ENCODE measurements around the gene KCTD1. TPM values are rescaled to one million over a fixed set of nuclear protein-coding genes. Genes with fewer than 3 reads are reported as not detected.

Gene KCTD1
- total RNA-seq, 2 donors from 2014 or later, result 2.0 to 3.2 TPM

- no peak overlapping the region for H3K27ac Mint-ChIP-seq
- no peak for ATAC-seq (replicated peaks)
These were observed 78.2 kb downstream of the KCTD1 start for GRCh38 chr18:26470011-26470637.

DNA sequence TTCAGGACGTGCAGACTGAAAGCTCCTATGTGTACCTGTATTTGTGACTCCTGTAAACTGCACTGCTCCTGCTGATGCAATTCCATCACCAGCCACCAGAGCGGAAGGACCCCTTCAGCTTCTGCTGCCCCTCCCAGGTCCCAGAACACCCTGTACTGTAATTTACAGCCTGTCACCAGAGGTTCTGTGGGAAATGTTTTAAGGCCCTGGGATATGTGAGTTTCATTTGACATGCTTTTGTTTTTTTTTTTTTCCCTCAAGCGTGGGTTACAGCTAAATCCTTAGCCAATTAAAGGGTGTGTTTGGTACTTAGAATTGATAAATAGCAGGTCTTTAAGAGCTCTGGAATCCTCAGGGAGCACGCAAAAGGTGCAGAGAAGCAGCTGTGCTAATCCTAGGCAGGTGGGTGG, 79.4 kb downstream of the KCTD1 start:
- Mint-ChIP-seq H3K27me3 (no peaks in the 10 kb centered on the region), H3K36me3 (ENCODE audit: low read depth) (no peaks in the 10 kb centered on the region), H3K9me3 (no peaks in the 10 kb centered on the region), H3K27ac (no peak overlapping the region), H3K4me1 (no peaks in the 10 kb centered on the region), H3K4me3 (no peak overlapping the region)
- no peak for ATAC-seq (replicated peaks)

More at GRCh38 chr18:26470011-26470637, 78.2 kb downstream of the KCTD1 start:
- no peaks in the 10 kb centered on the region for H3K27me3 Mint-ChIP-seq
- no peaks in the 10 kb centered on the region for H3K36me3 Mint-ChIP-seq (ENCODE audit: low read depth)
- H3K9me3 Mint-ChIP-seq, result no peaks in the 10 kb centered on the region
- H3K4me1 Mint-ChIP-seq, result no peaks in the 10 kb centered on the region
- H3K4me3 Mint-ChIP-seq, result no peak overlapping the region

GRCh38 chr18:26466026-26466425, 82.3 kb downstream of the KCTD1 start:
- Mint-ChIP-seq H3K4me3 (no peak overlapping the region), H3K27me3 (no peaks in the 10 kb centered on the region), H3K9me3 (no peaks in the 10 kb centered on the region), H3K27ac (no peak overlapping the region), H3K4me1 (no peaks in the 10 kb centered on the region), H3K36me3 (ENCODE audit: low read depth) (no peaks in the 10 kb centered on the region)
- no peak for ATAC-seq (replicated peaks)

- H3K4me3 Mint-ChIP-seq, result no peak overlapping the region
- no peak for ATAC-seq (replicated peaks)
- H3K4me1 Mint-ChIP-seq, result no peaks in the 10 kb centered on the region
- no peaks in the 10 kb centered on the region for H3K27me3 Mint-ChIP-seq
- H3K27ac Mint-ChIP-seq, result no peak overlapping the region
- H3K36me3 Mint-ChIP-seq (ENCODE audit: low read depth), result no peaks in the 10 kb centered on the region
- H3K9me3 Mint-ChIP-seq, result no peaks in the 10 kb centered on the region
These were observed 82.9 kb downstream of the KCTD1 start for GRCh38 chr18:26465431-26465830.

GRCh38 chr18:26464128-26465011, 84.0 kb downstream of the KCTD1 start:
- H3K4me3 Mint-ChIP-seq, result no peak overlapping the region
- no peaks in the 10 kb centered on the region for H3K36me3 Mint-ChIP-seq (ENCODE audit: low read depth)
- no peak overlapping the region for H3K27ac Mint-ChIP-seq
- no peaks in the 10 kb centered on the region for H3K4me1 Mint-ChIP-seq
- no peaks in the 10 kb centered on the region for H3K9me3 Mint-ChIP-seq
- no peaks in the 10 kb centered on the region for H3K27me3 Mint-ChIP-seq
- ATAC-seq (replicated peaks), result no peak

DNA sequence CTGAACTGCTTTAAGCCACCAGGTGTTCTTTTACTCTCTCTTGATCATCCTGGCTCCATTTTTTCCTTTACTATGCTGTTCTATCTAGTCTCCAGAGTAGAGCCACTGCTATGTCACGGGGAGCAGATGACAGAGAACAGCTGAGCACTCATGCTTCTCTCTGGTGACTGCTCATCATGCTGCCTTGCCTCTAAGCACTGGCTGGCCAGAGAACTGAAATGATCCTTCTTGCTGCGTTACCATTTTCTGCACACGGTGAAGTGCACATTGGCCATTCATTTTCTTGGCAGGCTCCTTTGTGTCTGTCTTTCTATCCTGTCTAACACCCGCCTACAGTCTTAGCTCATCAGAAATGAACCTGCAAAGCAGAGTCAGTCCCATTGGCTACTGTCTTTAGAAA, 86.0 kb downstream of the KCTD1 start:
- H3K27ac Mint-ChIP-seq, result no peak overlapping the region
- ATAC-seq (replicated peaks), result no peak
- H3K27me3 Mint-ChIP-seq, result no peaks in the 10 kb centered on the region
- H3K9me3 Mint-ChIP-seq, result no peaks in the 10 kb centered on the region
- no peak overlapping the region for H3K4me3 Mint-ChIP-seq
- peaks cover 6% of the 10 kb centered on the region for H3K4me1 Mint-ChIP-seq
- no peaks in the 10 kb centered on the region for H3K36me3 Mint-ChIP-seq (ENCODE audit: low read depth)

DNA sequence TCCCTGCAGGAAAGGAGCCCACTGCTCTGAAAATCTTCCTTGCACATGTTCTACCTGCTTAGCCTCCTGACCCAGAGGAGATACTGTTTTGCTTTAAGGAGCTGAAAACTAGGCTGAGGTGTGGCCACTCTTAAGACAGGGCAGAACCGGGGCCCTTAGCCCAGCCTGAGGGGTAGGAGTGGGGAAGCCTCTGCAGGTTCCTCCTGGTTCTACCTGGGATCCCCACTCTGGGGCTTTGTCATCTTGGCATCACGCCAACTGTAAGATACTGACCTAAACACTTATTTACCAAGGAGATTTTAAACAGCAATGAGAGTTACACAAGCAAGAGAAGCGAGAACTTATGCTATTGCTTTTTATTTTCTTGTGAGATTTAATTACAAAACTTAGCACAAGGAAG, 86.9 kb downstream of the KCTD1 start:
- Mint-ChIP-seq H3K4me3 (no peak overlapping the region), H3K27ac (no peak overlapping the region), H3K9me3 (no peaks in the 10 kb centered on the region), H3K27me3 (no peaks in the 10 kb centered on the region), H3K4me1 (peaks cover 6% of the 10 kb centered on the region), H3K36me3 (ENCODE audit: low read depth) (no peaks in the 10 kb centered on the region)
- no peak for ATAC-seq (replicated peaks)

- Mint-ChIP-seq H3K27me3 (no peaks in the 10 kb centered on the region), H3K9me3 (no peaks in the 10 kb centered on the region), H3K27ac (no peak overlapping the region), H3K4me1 (peaks cover 6% of the 10 kb centered on the region), H3K4me3 (no peak overlapping the region), H3K36me3 (ENCODE audit: low read depth) (peaks cover 5% of the 10 kb centered on the region)
- ATAC-seq (replicated peaks), result no peak
These were observed 87.8 kb downstream of the KCTD1 start for GRCh38 chr18:26460449-26461091.

DNA sequence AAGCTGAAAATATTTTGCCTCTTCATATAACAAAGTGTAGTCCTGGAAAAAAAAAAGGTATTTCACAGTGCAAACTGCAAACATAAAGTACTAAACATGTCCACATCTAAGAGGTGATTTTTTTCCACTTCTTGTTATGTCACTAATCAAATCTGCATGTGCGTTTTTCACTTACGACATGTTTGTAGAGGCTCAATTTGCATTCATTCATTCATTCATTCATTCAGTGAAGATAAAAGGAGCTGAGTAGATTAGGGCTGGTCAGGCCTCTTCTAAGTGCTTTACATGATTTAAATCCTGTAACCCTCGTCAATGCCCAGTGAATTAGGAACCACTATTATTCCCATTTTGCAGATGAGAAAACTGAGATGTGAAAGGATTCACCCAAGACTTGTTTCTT, 88.5 kb downstream of the KCTD1 start:
- no peak overlapping the region for H3K4me3 Mint-ChIP-seq
- ATAC-seq (replicated peaks), result no peak
- peaks cover 6% of the 10 kb centered on the region for H3K4me1 Mint-ChIP-seq
- H3K36me3 Mint-ChIP-seq (ENCODE audit: low read depth), result peaks cover 6% of the 10 kb centered on the region
- no peaks in the 10 kb centered on the region for H3K9me3 Mint-ChIP-seq
- H3K27ac Mint-ChIP-seq, result no peak overlapping the region
- no peaks in the 10 kb centered on the region for H3K27me3 Mint-ChIP-seq

DNA sequence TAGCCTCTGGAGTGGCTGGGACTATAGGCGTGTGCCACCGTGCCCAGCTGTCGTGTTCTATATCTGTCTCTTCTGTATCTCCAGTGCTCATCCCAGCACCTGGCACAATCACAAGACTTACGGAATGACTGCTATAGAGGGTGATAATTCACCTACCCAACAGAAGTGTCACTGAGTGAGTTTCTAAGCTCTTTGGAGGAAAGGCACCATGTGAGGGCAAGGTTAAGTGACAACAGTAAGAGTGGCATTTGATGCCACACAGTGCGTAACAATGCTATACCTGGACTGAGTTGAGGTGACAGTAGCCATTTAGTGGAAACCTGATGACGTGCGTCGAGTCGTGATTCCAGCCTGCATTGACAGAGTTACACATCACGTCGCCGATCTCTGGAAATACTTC, 89.0 kb downstream of the KCTD1 start:
- H3K9me3 Mint-ChIP-seq, result no peaks in the 10 kb centered on the region
- H3K36me3 Mint-ChIP-seq (ENCODE audit: low read depth), result peaks cover 9% of the 10 kb centered on the region
- H3K4me3 Mint-ChIP-seq, result no peak overlapping the region
- no peak overlapping the region for H3K27ac Mint-ChIP-seq
- no peak for ATAC-seq (replicated peaks)
- H3K27me3 Mint-ChIP-seq, result no peaks in the 10 kb centered on the region
- peaks cover 6% of the 10 kb centered on the region for H3K4me1 Mint-ChIP-seq

GRCh38 chr18:26458526-26459232, 89.7 kb downstream of the KCTD1 start:
- Mint-ChIP-seq H3K36me3 (ENCODE audit: low read depth) (peaks cover 13% of the 10 kb centered on the region), H3K4me1 (peaks cover 6% of the 10 kb centered on the region), H3K27me3 (no peaks in the 10 kb centered on the region), H3K9me3 (no peaks in the 10 kb centered on the region), H3K4me3 (no peak overlapping the region), H3K27ac (peak overlapping the region; percentile 68)
- peak; percentile 94 for ATAC-seq (replicated peaks)

DNA sequence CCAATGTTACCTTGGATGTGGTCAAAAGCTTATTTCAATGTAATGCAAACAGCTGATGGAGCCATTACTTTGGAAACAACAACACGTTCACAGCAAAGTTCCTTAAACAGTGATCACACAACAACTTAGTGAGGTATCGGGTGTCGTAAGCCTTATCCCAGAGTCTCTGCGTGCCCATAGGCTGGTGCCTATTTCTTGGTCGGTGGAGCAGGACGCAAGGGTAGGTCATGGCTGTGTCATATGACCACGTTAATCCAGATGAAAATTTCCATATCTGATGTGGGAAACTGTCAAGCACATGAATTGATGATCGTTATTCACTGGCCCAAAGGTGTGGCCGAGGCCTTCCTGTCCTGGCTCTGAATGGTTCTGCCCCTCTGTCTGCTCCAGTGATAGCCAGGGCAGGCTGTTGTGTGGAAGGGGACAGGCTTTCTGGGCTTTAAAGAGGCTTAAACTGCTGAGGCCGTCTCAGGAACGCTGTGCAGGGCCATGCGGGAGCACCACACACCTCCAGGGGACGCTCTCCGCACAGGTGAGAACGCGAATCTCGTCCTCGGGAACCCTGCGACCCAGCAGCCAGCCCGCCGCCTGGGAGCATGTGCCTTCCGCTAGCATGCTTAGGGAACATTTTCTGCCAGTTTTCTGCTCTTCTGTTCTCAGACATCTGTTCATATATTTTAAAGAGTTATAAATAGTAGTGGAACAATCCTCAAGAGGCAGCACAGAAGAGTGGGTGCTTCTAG, 90.6 kb downstream of the KCTD1 start:
- no peaks in the 10 kb centered on the region for H3K27me3 Mint-ChIP-seq
- no peak overlapping the region for H3K4me3 Mint-ChIP-seq
- no peak for ATAC-seq (replicated peaks)
- H3K4me1 Mint-ChIP-seq, result peaks cover 6% of the 10 kb centered on the region
- H3K27ac Mint-ChIP-seq, result no peak overlapping the region
- peaks cover 13% of the 10 kb centered on the region for H3K36me3 Mint-ChIP-seq (ENCODE audit: low read depth)
- H3K9me3 Mint-ChIP-seq, result no peaks in the 10 kb centered on the region

- Mint-ChIP-seq H3K27ac (no peak overlapping the region), H3K9me3 (no peaks in the 10 kb centered on the region), H3K4me3 (no peak overlapping the region), H3K36me3 (ENCODE audit: low read depth) (peaks cover 13% of the 10 kb centered on the region), H3K27me3 (no peaks in the 10 kb centered on the region), H3K4me1 (peaks cover 6% of the 10 kb centered on the region)
- ATAC-seq (replicated peaks), result no peak
These were observed 91.2 kb downstream of the KCTD1 start for GRCh38 chr18:26457195-26457594.

DNA sequence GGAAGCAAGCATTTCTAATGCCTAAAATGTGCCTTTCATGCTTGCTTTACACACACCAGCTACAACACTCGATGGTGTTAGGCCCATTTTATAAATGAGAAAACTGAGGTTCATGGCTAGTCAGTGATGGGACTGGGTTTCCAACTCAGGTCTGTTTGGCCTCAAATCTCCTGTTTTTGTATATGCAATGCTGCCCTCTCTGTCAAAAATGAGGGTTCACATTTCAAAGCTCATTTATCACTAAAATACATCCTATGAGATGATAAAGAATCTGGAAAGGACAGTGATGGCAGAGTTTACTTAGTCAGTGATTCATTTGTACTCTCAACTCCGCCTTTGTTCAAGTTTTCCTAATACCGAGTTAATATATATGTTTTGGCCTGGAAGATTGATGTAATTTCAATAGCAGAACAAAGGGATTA, 92.3 kb downstream of the KCTD1 start:
- H3K4me1 Mint-ChIP-seq, result peaks cover 6% of the 10 kb centered on the region

More for the DNA sequence above, 92.3 kb downstream of the KCTD1 start:
- Mint-ChIP-seq H3K9me3 (no peaks in the 10 kb centered on the region), H3K36me3 (ENCODE audit: low read depth) (peaks cover 13% of the 10 kb centered on the region), H3K27me3 (peaks cover 3% of the 10 kb centered on the region), H3K4me3 (no peak overlapping the region), H3K27ac (no peak overlapping the region)
- ATAC-seq (replicated peaks), result no peak

Data from activated T-helper 17 cell treated with anti-CD3 and anti-CD28 coated beads, Interleukin-2, amount 50 U/mL, for 72 hours (primary cell).